Measurements from ENCODE around the gene OLFML1. TPM values are rescaled to one million over a fixed set of nuclear protein-coding genes. Genes with fewer than 3 reads are reported as not detected.

The OLFML1 gene
- total and polyA plus RNA-seq, 10 of the 15 experiments (the other 5 are each of a cell fraction or from before 2014, with no cell fraction given): 0.04 to 0.71 (median 0.21) TPM; not detected in 6

GRCh38 chr11:7559398-7560283 lies 74.3 kb downstream of the OLFML1 start:
- SMC1A ChIA-PET (ENCODE audit: uncharacterized antibody, unreplicated experiment): interaction anchor here (0.7 to 4.9 kb wide), 17 partner anchors 9 to 176 kb away, joined by 3 to 40 read pairs (median 4); partner anchors contain the start of gene PPFIBP2

More at GRCh38 chr11:7559398-7560283, 74.3 kb downstream of the OLFML1 start:
- no TSS peak for BruUV-seq (replicated peaks)
- in situ Hi-C loops (cut with MboI): no loop called here
- CTCF ChIA-PET: interaction anchor here (0.6 to 4.0 kb wide), 13 partner anchors 10 to 209 kb away, joined by 3 to 26 read pairs (median 4); partner anchors contain the start of gene PPFIBP2
- Histone ChIP-seq H3K4me3 (no peak overlapping the region), H3K36me3 (ENCODE audit: control insufficient read depth in 2 of 2, insufficient read depth in 2 of 2, low read length in 1 of 2) (peaks cover 1 to 5% of the 10 kb centered on the region in 2 experiments; a peak in 2 of 4 replicates), H3K27ac (ENCODE audit: control insufficient read depth, insufficient read depth) (peak overlapping the region; percentile 72), H3K9ac (ENCODE audit: control insufficient read depth, insufficient read depth, low read length) (peak overlapping the region; percentile 2), H3K9me3 (replicated peaks; ENCODE audit: control insufficient read depth, insufficient read depth, low read length) (no peaks in the 10 kb centered on the region), H3K79me2 (ENCODE audit: control insufficient read depth, insufficient read depth, low read length) (peaks cover 39% of the 10 kb centered on the region), H4K20me1 (ENCODE audit: control insufficient read depth, insufficient read depth) (no peaks in the 10 kb centered on the region), H3K27me3 (replicated peaks in 1 of 2; ENCODE audit: control insufficient read depth in 2 of 2, insufficient read depth in 2 of 2, low read length in 1 of 2) (no peaks in the 10 kb centered on the region), H3K4me2 (ENCODE audit: control insufficient read depth, insufficient read depth) (peak overlapping the region; percentile 26), H3K4me1 (ENCODE audit: control insufficient read depth, insufficient read depth, low read length) (peaks cover 16% of the 10 kb centered on the region), H2AFZ (ENCODE audit: control insufficient read depth, low read depth, low read length) (no peak overlapping the region)
- RAD21 ChIA-PET (ENCODE audit: unreplicated experiment): interaction anchor here (0.7 to 3.5 kb wide), 14 partner anchors 10 to 112 kb away, joined by 3 to 12 read pairs (median 5); partner anchors contain the start of gene PPFIBP2
- peak; percentile 20 for TF ChIP-seq SKIL (IDR thresholded peaks at IDR 0.05; ENCODE audit: low read depth, poor library complexity, severe bottlenecking)
- no peak for TF ChIP-seq SMARCA5 (IDR thresholded peaks at IDR 0.05)
- TF ChIP-seq ZZZ3 (IDR thresholded peaks at IDR 0.05; ENCODE audit: control insufficient read depth, insufficient read length, low read depth): no peak
- no peak for TF ChIP-seq ZBTB33 (IDR thresholded peaks at IDR 0.05)
- no peak for TF ChIP-seq ZSCAN29 (IDR thresholded peaks at IDR 0.05)
- peak; percentile 64 for TF ChIP-seq RUNX3 (IDR thresholded peaks at IDR 0.05; ENCODE audit: low read length)
- no peak for TF ChIP-seq EGR1 (IDR thresholded peaks at IDR 0.05; ENCODE audit: borderline replicate concordance in 1 of 2, low read depth in 2 of 2, low read length in 2 of 2)
- 0 out of 2 replicates have a peak, but pooled peaks have one; percentile 17 for TF ChIP-seq NFIC (IDR thresholded peaks at IDR 0.05; ENCODE audit: low read depth, low read length)
- TF ChIP-seq NR2F1 (conservative IDR thresholded peaks at IDR 0.05): no peak
- no peak for TF ChIP-seq E2F4 (IDR thresholded peaks at IDR 0.05; ENCODE audit: low read depth, low read length)
- peak; percentile 67; the same call in 1 of the 2 replicates for TF ChIP-seq SPI1 (IDR thresholded peaks at IDR 0.05; ENCODE audit: borderline replicate concordance, insufficient read depth, low read depth, low read length)
- peak; percentile 61; the same call in 1 of the 2 replicates for TF ChIP-seq HSF1 (IDR thresholded peaks at IDR 0.05; ENCODE audit: low read depth, low read length)
- no peak for TF ChIP-seq MTA2 (IDR thresholded peaks at IDR 0.05; ENCODE audit: low read depth)
- 0 out of 2 replicates have a peak, but pooled peaks have one; percentile 35 for TF ChIP-seq DPF2 (IDR thresholded peaks at IDR 0.05)
- WGBS (ENCODE audit: insufficient coverage, insufficient replicate concordance, low lambda C conversion rate, missing lambda C conversion rate): 32% methylated on average over 4 of the region's 4 CpGs
- FAIRE-seq (no peak), DNase-seq (ENCODE audit: low read depth, low spot score) (peak; percentile 30), ATAC-seq (peak; percentile 88)
- POLR2A ChIA-PET: interaction anchor here (1.1 to 2.0 kb wide), 5 partner anchors 10 to 76 kb away, joined by 3 to 16 read pairs (median 3); no protein-coding TSS in a partner anchor
- intact Hi-C loops (cut with micrococcal nuclease; ENCODE audit: unreplicated experiment): loop anchor here (5.0 kb wide), 1 partner anchor 102 kb away; no protein-coding TSS in a partner anchor
